ENCODE data around the gene RASSF7.
"Not testable (repeated sequence)": the region's sequence is repeated elsewhere in the genome, so short reads cannot be mapped to it uniquely, and the experiment has no call there.

Gene RASSF7, protein sequence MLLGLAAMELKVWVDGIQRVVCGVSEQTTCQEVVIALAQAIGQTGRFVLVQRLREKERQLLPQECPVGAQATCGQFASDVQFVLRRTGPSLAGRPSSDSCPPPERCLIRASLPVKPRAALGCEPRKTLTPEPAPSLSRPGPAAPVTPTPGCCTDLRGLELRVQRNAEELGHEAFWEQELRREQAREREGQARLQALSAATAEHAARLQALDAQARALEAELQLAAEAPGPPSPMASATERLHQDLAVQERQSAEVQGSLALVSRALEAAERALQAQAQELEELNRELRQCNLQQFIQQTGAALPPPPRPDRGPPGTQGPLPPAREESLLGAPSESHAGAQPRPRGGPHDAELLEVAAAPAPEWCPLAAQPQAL

DNA sequence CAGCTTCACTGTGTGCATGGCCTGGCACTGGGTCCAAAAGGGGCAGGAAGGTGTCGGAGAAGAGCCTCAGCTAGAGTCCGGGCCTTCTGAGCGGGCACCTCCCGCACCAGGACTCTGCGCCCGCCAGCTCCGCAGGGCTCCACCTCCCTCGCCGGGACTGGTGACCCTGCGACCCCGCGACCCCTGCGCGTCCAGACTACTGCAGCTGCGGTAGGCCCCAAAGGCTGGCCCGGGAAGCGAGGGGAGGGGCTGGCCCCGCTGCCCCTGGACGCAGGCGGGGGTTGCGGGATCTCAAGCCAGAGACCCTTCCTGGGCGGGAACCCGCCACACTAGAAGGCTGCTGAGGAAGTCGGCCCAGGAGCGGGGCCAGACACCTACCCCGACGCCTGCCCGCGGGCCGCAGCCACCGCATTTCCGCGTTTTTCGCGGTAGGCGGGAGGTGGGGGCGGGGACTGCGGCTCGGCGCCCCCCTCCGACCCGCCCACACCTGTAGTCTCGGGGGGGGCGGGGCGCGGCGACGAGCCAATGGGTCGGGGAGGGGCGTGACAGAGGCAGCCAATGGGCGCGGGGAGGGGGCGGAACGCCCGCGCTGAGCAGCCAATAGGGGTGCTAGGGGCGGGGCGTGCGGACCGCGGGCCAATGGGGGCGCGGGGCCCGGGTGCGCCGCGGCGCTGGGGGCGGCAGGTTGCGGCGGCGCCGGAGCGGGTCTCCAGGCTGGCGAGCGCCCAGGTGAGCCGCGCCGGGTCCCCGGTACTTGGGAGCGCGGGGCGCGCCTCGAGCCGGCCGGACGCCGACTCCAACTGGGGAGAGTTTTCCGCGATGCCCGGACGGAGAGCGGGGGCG lies at the start of gene RASSF7, which contains the start of gene LMNTD2:
Gene RASSF7, plus strand, starts transcription at position 666 of the 843 bp plus-strand sequence. CDS start 799 bp downstream, outside the sequence.
Gene LMNTD2, minus strand, starts transcription at position 434 of the 843 bp plus-strand sequence. Its CDS starts 22 bp downstream, at position 412.
- peak; percentile 96 for DNase-seq

DNA sequence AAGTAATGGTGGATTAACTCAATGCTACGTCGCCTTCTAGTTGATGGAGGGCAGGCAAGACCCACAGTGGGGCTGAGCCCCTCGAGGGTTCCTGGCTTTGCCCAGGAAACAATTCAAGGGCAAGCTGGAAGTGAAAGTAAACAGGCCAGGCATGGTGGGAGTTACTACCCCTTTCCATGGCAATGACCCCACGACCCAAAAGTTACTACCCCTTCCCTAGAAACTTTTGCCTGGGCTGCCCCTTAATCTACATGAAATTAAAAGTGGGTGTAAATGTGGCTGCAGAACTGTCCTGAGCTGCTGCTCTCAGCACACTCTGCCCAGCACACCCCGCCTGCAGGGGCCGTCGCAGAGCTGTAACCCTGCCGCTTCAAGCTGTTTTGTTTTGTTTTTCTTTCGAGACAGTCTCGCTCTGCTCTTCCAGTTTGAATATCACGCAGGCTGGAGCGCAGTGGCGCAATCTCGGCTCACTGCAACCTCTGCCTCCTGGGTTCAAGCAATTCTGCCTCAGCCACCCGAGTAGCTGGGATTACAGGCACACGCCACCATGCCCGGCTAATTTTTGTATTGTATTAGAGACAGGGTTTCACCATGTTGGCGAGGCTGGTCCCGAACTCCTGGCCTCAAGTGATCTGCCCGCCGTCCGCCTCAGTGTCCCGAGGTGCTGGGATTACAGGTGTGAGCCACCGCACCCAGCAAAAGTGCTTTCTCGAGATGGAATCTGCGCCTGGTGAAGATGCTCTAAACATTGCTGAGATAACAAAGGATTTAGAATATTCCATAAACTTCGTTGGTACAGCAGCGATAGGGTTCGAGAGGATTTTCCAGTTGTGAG lies 47.8 kb upstream of the RASSF7 start:
- DNase-seq, result no peak

DNA sequence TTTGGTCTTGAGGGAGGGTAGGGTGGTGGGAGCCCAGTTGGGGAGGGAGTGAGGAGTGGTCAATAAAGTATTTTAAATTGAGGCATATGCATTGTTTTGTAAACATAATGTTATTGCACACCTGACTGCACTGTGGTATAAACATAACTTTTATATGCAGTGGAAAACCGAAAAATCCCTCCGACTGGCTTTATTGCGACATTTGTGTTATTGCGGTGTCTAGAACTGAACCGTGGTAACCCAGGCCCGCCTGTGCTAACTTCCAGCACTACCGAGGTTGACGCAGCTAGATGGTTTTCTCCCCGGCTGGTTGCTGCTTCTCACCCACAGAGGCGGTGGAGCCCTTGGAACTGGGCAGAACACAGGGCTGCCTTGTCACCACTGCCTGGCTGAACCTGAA lies 46.2 kb upstream of the RASSF7 start:
- no peak for DNase-seq

DNA sequence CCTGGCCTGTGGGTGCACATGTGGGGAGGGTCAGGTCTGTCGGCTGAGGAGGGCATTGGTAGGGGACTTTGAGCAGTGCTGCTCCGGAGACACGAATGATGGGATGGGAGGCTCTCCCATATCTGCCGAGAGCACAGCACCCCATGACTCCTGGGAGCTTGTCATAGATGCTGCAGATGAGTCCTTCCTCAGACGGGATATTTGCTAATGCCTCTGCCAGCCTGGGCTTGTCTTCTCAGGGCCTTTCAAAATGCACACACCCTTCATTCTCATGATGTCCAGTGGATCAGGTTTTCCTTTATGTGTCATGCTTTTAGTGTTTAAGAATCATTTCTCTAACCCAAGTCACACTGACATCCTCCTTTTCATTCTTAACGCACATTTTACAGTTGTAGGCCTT lies 45.6 kb upstream of the RASSF7 start:
- DNase-seq, result no peak

DNA sequence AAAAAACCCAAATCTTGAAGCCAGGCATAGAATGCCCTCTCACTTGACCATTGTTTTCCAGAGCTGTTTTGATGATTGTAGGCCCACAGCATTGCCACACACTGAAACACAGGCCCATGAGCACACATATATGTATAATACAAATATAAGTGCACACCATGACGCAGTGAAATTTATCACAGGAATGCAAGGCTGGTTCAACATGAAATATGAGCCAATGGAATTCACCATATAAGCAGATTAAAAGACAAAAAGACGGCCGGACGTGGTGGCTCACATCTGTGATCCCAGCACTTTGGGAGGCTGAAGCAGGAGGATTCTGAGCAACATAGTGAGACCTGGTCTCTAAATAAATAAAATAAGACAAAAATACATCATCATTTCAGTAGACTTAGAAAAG lies 44.4 kb upstream of the RASSF7 start:
- no peak for DNase-seq

DNA sequence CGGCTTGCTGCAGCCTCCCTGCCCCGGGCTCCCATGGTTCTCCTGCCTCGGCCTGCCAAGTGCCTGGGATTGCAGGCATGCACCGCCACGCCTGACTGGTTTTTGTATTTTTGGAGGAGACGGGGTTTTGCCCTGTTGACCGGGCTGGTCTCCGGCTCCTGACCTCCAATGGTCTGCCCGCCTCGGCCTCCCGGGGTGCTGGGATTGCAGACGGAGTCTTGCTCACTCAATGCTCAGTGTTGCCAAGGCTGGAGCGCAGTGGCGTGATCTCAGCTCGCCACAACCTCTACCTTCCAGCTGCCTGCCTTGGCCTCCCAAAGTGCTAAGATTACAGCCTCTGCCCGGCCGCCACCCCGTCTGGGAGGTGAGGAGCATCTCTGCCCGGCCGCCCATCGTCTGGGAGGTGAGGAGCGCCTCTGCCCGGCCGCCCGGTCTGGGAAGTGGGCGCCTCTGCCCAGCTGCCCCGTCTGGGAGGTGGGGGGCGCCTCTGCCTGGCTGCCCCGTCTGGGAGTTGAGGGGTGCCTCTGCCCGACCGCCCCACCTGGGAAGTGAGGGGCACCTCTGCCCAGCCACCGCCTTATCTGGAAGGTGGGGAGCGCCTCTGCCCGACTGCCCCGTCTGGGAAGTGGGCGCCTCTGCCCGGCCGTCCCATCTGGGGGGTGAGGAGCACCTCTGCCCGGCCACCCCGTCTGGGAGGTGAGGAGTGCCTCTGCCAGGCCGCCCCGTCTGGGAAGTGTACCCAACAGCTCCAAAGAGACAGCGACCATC lies 43.7 kb upstream of the RASSF7 start:
- not testable (repeated sequence) for DNase-seq

DNA sequence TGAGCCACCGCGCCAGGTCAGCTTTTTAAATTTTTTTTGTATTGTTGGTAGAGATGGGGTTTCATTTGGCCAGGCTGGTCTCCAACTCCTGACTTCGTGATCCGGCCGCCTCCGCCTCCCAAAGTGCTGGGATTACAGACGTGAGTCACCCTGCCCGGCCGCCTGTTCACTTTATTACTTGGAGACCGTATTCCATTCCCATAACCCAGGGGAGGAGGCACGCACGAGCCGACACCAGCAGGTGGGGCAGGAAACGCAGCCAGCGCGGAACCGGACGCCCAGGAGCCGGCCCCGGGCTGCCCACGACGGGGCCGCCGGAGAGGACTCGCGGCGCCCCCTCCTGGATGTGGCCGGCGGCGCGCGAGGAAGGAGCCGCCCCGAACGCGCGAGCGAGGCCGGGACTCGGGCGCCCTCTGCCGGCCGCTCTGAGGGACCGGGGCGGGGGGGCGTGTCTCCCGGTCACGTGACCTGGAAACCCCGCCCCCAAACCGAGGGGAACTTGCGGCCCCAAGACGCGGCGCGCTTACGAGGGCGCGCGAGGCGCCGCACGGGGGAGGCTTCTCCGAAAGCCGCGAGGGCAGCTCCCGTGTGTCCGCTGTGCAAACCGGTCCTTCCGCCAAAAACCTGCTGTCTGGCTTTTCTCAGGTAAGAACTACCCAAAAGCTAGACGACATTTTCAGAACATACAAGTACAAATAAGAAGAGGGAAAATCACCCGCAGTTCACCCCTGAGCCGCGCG lies 42.1 kb upstream of the RASSF7 start:
- DNase-seq, result peak; percentile 88

DNA sequence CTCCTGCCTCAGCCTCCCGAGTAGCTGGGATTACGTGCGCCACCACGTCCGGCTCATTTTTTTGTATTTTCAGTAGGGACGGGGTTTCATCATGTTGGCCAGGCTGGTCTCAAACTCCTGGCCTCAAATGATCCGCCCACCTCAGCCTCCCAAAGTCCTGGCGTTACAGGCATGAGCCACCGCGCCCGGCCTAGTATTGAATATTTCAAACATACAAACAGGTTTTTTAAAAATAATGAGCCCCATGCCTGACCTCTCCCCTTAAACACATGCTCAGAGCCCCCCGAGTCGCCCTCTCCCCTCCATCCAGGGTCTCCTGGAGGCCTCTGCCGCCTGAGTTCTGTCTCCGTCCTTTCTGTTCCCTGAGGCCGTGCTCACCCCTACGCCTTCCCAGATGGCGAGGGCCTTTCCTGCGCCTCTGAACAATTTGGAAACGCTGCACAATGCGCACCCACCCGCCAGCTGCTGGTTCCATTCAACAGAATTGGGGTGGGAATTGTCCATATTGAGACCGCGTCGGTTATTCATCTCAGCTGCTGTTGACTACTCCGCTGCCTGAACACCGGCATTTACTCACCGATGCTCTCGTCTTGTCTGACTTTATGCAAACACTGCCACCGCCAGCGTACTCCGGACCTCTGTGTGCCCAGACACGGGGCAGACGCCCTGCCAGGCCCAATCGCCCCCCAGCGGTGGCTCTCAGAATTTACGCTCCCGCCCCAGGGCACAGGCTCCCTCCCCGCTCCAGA lies 40.2 kb upstream of the RASSF7 start:
- DNase-seq, result no peak

DNA sequence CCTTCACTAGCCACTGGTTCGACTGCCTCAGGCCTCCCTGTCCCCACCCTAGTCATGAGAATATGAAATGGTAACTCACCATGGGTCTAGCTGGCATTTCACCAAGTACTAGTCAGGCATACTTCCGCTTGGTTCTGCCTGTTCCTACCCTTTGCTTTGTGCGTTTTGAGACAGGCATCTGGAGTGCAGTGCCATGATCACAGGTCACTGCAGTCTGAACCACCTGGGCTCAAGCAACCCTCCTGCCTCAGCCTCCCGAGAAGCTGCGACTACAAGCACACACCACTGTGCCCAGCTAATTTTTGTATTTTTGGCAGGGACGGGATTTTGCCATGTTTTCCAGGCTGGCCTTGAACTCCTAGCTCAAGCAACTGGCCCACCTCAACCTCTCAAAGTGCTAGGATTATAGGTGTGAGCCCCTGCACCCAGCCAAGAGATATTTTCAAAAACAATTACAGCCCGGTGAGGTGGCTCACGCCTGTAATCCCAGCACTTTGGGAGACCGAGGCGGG lies 39.5 kb upstream of the RASSF7 start:
- DNase-seq, result no peak

DNA sequence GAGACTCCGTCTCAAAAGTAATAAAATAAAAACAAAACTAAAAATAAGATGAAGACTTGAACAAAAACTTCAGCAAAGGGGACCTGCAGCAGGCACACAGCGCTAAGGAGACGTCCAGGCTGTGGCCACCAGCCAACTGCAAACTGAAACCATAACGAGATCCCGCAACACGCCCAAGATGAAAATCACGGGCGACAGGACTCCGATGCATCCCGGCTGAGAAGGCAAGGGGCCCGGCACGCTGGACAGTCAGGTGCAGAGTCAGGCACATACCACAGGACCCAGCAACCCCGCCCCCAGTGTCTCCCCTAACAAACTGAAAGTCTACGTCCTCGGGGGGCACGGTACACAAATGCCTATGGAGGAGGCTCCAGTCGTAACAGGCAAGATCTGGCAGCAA lies 34.6 kb upstream of the RASSF7 start:
- no peak for DNase-seq

DNA sequence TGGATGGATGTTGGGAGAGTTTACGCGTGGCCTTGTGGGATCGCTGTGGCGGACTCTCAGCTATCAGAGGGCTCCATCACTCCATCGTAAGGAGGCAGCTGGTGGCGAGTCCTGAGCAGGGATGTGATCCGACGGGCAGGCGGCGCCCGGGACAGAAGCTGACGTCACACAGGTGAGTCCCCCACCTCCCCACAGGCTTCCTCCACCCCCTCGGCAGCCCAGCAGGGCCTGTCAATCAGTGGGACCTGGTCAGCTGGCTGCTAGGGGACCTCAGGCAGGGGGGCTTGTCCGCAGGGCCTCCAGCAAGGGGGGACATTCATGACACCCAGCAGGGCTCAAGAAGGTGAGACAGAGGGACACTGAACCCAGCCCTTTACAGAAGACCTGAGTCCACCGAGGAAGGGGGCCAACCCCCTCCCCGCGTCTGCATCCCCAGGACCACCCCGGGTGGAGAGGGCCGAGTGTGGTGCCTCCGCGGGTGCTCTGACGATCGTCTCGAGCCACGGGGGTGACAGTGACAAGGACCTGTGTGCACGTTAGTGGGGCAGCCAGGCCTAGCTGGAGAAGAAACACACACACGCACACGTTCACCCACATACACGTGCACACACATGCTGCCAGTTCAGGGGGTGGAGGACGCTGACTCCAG lies 32.5 kb upstream of the RASSF7 start:
- DNase-seq, result no peak

DNA sequence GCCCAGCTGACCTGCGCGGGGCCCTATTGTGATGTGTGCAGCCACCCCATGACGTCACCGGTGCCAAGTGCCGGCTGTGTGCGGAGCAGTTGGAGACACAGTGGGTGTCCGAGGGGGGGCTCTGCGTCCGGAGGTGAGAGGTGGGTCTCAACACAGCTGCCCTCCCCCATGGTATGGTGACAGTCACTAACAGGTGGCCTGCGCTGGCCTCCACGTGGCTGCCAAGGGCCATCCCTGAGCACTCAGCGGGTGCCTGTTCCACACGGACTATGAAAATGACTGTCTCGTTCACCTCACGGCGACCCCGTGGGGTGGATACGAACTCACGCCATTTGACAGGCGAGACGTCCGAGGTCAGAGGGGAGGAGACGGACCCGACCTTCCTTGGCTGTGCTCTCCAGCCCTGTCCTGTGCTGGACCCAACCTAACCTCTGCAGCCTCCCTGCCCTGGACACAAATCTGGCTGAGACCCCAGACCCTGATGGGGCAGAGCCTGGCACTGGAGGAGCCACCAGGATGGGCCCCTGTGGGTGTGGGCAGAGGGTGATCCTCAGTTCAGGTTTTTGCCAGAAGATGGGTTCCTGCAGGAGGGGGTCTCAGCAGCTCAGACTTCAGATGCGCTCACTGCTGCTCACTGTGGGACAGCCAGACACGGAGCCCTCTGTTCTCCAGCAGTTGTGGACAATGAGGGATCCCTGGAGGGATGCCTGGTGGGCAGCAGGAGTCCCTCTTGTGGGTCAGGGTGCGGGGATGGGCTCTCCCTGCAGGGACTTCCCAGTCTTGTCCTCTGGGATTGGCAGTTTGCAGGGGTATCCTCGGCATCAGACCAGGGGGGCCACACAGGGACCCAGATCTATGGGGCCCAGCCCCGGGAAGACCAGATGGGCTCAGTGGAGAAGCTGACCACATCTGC lies 31.7 kb upstream of the RASSF7 start:
- no peak for DNase-seq

DNA sequence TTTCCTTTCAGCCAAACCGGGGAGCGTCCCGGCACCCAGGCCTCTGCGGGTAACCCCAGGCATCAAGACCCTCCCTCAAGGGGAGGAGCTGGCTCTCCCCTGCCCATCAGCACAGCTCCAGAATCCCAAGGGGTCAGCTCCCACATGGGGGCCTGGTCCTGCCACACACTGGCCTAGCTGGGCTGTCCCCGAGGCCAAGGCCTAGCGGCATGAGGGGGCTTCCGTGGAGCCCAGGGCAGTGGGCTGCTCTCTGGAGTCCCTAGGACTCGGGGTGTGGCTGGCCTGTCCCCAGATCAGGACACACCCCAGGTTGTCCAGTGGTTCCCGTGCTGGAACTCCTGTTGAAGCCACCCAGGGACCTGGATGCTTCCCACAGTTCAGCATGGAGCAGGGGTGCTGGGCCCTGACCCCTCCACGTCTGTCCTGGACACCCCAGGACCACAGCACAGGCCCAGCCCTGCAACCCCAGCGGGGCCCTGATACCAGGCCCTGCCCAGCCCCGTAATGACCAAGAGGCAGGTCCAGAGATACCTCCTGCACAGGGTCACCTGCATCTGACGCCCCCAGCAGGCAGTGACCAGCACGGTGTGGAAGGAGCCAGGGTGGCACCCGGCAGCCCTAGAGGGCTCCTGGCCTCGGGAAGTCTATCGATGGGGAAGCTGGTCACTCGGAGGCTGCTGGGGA lies 30.9 kb upstream of the RASSF7 start:
- DNase-seq, result no peak

DNA sequence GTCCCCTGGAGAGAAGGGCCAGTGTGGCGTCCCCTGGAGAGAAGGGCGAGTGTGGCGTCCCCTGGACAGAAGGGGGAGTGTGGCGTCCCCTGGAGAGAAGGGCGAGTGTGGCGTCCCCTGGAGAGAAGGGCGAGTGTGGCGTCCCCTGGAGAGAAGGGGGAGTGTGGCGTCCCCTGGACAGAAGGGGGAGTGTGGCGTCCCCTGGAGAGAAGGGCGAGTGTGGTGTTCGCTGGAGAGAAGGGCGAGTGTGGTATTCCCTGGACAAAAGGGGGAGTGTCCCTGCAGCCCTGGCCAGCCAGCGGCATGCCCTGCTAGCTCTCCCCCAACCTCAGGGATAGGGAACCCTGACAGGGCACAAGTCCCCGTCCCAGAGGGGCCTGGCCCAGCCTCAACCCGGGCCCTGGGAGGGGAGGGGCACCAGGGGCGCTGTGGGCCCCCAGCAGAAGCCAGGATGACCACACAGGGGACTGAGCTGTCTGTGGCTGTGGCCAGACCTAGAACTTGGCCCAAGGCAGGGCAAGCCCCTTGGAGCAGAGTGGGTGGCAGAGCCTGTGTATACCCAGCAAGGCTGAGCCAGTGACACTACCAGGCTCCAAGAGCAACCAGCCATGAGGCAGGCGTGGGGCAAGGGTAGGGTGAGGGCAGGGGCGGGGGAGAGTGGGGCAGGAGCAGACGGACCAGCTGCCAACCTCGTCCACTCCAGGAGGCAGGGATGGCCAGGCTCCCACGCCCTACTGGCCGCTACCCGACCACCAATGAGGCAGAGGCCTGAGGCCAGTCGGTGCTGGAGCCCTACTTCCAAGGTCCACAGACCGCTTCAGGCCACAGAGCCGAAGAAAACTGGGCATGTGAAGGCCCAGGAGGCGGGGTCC lies 29.6 kb upstream of the RASSF7 start:
- DNase-seq, result no peak

DNA sequence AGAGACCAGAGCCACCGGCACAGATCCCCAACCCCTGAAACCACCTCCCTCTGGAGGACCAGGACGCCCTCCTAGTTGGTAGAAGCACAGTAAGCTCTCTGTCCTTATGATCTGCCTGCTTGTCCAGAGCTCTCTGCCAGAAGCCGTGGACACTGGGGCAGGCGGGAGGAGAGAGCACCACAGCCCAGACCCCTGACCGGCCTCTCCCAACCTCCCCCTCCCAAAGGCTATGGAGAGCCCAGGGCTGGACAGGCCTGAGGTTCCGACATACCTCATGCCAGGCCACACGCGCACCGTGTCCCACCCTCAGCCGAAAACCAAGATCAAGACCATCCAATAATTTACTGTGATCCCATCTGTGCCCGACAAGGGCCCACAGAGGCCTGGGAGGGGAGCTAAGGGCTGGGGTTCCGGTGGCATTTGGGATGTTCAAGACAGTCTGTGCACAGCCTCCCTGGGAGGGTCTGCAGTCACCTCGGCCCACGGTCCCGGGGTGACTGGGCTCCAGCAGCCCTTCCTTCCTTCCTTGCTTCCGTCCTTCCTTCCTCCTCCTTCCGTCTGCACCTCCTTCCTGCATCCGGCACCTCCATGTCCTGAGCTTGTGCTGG lies 28.7 kb upstream of the RASSF7 start:
- DNase-seq, result no peak

DNA sequence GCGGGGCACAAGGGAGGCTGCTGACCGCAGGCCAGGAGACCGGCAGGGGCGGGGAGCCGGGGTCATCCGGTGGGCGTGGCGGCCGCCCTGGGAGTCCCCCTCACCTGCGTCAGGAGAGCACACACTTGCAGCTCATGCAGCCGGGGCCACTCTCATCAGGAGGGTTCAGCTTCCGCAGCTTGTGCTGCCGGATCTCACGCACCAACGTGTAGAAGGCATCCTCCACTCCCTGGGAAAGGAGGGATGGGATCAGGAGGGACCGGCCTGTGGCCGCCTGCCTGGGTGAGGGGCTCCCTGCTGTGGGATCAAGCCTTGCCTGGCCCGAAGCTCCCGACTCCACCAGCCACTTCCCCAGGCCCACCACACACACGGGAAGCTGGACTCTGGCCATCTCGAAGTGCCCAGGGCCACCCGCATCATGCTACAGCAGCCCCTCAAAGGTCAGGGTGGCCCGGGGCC lies 28.2 kb upstream of the RASSF7 start:
- no peak for DNase-seq

Measured in activated gamma-delta T cell treated with Interleukin-2 at 50 U/mL for 16 hours (primary cell).